Activated CD8-positive, alpha-beta T cell treated with anti-CD3 and anti-CD28 coated beads, Interleukin-2, amount 10 ng/mL, durations not matched to agents 7 days and 5 days (primary cell): ENCODE results near the gene DNAH9. TPM values are rescaled to one million over a fixed set of nuclear protein-coding genes. Genes with fewer than 3 reads are reported as not detected.

Experiments
- ATAC-seq: fragments of 150-1000 bp; cut with Tn5 transposase; one replicate; pipeline ENCODE4 v1.10.0; 2021; ENCODE audit warnings: moderate library complexity
- CTCF ChIA-PET: fragments of 350-600 bp; sonication (Branson Sonifier 250); formaldehyde crosslinking; loops from one replicate; lab custom pipeline; 2021; ENCODE audit warnings: antibody characterized with exemption; lab: Charles Lee
- POLR2A ChIA-PET: fragments of 350-600 bp; sonication (Branson Sonifier 250); formaldehyde crosslinking; loops from one replicate; lab custom pipeline; 2021; ENCODE audit warnings: antibody characterized with exemption; lab: Charles Lee
- DNase-seq: peaks from one replicate; pipeline ENCODE4 v3.0.0-alpha.2; 2020
- H3K27ac Mint-ChIP-seq: one replicate; pipeline ENCODE4 v1.8.0; 2021; ENCODE audit warnings: mild to moderate bottlenecking, mixed read lengths
- H3K27me3 Mint-ChIP-seq: one replicate; pipeline ENCODE4 v1.8.0; 2021; ENCODE audit warnings: low read depth, mixed read lengths
- H3K36me3 Mint-ChIP-seq: one replicate; pipeline ENCODE4 v1.8.0; 2021; ENCODE audit warnings: low read depth, mixed read lengths
- H3K4me1 Mint-ChIP-seq: one replicate; pipeline ENCODE4 v1.8.0; 2021; ENCODE audit warnings: low read depth, mixed read lengths
- H3K4me3 Mint-ChIP-seq: one replicate; pipeline ENCODE4 v1.8.0; 2021; ENCODE audit warnings: mild to moderate bottlenecking, mixed read lengths
- H3K9me3 Mint-ChIP-seq: one replicate; pipeline ENCODE4 v1.8.0; 2022; ENCODE audit warnings: mixed read lengths; ENCODE audit not compliant: insufficient read depth
- total RNA-seq, 2 experiments: library from RNA; stranded (reverse); gene quantifications; one replicate each; pipeline ENCODE4 v1.2.3, GENCODE V29; 2021

Gene DNAH9
- total RNA-seq, 2 experiments from 2014 or later, result not detected

- CTCF ChIA-PET, result no interaction called here
- Mint-ChIP-seq H3K4me3 (no peak overlapping the region), H3K4me1 (no peaks in the 10 kb centered on the region), H3K36me3 (no peaks in the 10 kb centered on the region), H3K27me3 (no peaks in the 10 kb centered on the region), H3K9me3 (no peaks in the 10 kb centered on the region), H3K27ac (no peak overlapping the region)
- ATAC-seq, result no peak
- POLR2A ChIA-PET, result no interaction called here
- DNase-seq, result no peak
Measured at GRCh38 chr17:11803231-11803969, 205.1 kb downstream of the DNAH9 start.

- Mint-ChIP-seq H3K9me3 (no peaks in the 10 kb centered on the region), H3K4me1 (no peaks in the 10 kb centered on the region), H3K36me3 (no peaks in the 10 kb centered on the region), H3K4me3 (no peak overlapping the region), H3K27ac (no peak overlapping the region), H3K27me3 (no peaks in the 10 kb centered on the region)
- ChIA-PET CTCF (interaction anchor here (0.7 kb wide), 1 partner anchor 17 kb away, joined by 5 read pairs; no protein-coding TSS in a partner anchor), POLR2A (no interaction called here)
- no peak for ATAC-seq
- no peak for DNase-seq
Measured at GRCh38 chr17:11805138-11805537, 206.9 kb downstream of the DNAH9 start.

DNA sequence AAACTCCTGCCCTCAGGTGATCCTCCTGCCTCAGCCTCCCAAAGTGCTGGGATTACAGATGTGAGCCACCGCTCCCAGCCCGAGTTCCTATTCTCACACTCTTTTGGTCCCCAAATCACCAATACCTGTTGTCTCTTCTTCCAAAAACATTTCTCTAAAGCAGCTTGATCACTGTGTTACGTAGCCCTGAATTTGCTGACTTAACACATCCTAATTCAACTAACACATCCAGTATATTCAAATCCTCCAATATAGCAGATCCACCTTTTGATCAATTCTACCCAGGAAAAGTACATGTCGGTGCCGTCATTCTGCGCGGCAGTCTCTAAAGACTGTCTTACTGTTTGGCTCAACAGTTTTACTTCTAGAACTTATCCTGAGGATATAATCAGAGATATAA, 207.7 kb downstream of the DNAH9 start:
- ChIA-PET POLR2A (no interaction called here), CTCF (no interaction called here)
- Mint-ChIP-seq H3K4me3 (no peak overlapping the region), H3K4me1 (no peaks in the 10 kb centered on the region), H3K27ac (no peak overlapping the region), H3K36me3 (no peaks in the 10 kb centered on the region), H3K9me3 (no peaks in the 10 kb centered on the region), H3K27me3 (no peaks in the 10 kb centered on the region)
- no peak for ATAC-seq
- no peak for DNase-seq

- Mint-ChIP-seq H3K4me3 (no peak overlapping the region), H3K9me3 (no peaks in the 10 kb centered on the region), H3K27me3 (no peaks in the 10 kb centered on the region), H3K36me3 (no peaks in the 10 kb centered on the region), H3K27ac (no peak overlapping the region), H3K4me1 (no peaks in the 10 kb centered on the region)
- ChIA-PET POLR2A (no interaction called here), CTCF (no interaction called here)
- DNase-seq (no peak), ATAC-seq (no peak)
Measured at GRCh38 chr17:11807606-11808005, 209.3 kb downstream of the DNAH9 start.

DNA sequence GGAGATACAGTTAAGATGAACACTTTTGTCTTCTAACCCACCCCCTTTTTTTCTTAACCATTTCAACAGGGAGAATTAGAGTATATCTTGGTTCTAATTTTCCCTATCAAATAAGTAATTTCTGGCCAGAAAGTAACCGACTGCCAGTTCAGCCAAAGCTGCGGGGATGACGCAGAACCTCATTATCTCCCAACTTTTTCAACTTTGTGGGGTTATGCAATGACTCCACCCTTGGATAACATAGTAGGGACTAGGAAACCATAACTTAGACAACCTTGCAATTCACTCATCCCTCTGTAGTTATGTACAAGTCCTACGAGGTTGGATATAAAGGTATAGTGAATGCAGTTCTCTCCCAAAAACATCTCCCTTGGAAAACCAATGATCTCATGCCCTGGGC, 215.0 kb downstream of the DNAH9 start:
- Mint-ChIP-seq H3K36me3 (no peaks in the 10 kb centered on the region), H3K9me3 (no peaks in the 10 kb centered on the region), H3K4me1 (no peaks in the 10 kb centered on the region), H3K4me3 (no peak overlapping the region), H3K27ac (no peak overlapping the region), H3K27me3 (no peaks in the 10 kb centered on the region)
- POLR2A ChIA-PET, result no interaction called here
- DNase-seq (no peak), ATAC-seq (no peak)
- CTCF ChIA-PET, result no interaction called here

DNA sequence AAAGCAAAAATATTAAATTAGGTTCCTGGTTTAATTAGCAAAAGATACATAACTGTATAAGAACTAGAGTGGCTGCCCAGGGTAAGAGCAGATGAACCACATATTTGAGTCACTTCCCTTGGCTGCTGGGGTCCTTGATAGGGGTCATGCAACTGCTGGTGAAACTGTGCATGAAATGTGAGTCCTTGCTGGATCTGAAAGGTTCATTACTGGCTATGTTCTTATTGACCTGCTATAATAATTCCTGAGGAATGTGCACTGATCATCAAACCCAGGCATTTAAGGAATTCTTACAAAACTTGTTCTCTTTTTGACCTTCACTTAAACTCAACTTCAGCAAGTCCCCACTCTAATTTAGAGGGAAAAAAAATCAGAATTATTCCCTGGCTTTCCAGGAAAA, 215.6 kb downstream of the DNAH9 start:
- ATAC-seq (no peak), DNase-seq (no peak)
- H3K9me3 Mint-ChIP-seq, result no peaks in the 10 kb centered on the region
- ChIA-PET POLR2A (no interaction called here), CTCF (no interaction called here)
- H3K4me1 Mint-ChIP-seq, result no peaks in the 10 kb centered on the region
- no peak overlapping the region for H3K4me3 Mint-ChIP-seq
- H3K36me3 Mint-ChIP-seq, result no peaks in the 10 kb centered on the region
- H3K27me3 Mint-ChIP-seq, result no peaks in the 10 kb centered on the region
- H3K27ac Mint-ChIP-seq, result no peak overlapping the region

DNA sequence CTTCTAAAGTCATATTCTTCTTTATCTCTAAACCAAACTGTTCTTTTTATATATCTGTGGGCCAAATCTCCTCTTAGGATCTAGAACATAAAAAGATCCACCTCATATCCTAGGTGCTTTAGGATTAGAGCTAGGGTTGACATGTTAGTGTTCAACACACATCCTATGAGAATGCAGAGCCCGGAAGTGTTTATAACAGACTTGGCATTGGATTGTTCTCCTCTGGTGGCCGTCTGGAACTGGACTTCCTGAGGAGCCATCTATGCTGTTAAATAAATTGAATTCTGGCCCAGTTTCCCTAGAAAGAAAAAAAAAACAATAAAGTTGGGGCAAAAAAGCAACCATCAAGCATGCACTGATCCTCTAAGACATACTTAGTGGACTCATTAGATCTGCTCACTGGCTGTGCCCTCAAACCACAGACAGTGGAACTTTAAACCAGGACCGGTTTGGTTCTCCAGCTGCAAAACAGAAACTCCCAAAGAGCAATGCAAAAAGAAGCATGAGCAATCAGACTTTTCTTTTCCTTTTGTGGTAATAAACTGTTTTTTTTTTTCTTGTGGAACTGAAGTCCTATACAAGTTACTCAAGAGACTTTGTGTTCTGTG, 216.5 kb downstream of the DNAH9 start:
- no peaks in the 10 kb centered on the region for H3K27me3 Mint-ChIP-seq
- no peaks in the 10 kb centered on the region for H3K4me1 Mint-ChIP-seq
- DNase-seq, result no peak
- ChIA-PET POLR2A (no interaction called here), CTCF (no interaction called here)
- no peak for ATAC-seq
- H3K9me3 Mint-ChIP-seq, result no peaks in the 10 kb centered on the region
- no peaks in the 10 kb centered on the region for H3K36me3 Mint-ChIP-seq
- no peak overlapping the region for H3K27ac Mint-ChIP-seq
- no peak overlapping the region for H3K4me3 Mint-ChIP-seq

DNA sequence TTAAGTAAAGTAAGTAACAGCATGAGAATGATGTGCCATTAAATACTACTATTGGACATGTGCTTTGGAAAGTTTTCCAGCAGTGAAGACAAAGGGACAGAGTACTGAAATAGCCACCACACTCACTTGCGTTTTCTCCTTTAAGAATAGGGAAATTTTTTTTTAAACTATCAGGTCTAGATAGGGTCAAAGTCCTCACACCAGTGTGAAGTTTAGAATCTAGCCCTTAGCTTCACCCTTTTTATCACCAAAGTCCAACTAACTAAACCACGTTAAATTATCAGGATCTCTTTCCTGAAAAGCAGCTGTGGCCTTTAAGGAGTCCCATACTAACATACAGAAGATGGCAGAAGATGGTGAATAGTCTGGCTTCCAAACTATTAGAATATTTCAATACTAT, 218.1 kb downstream of the DNAH9 start:
- Mint-ChIP-seq H3K9me3 (no peaks in the 10 kb centered on the region), H3K27me3 (no peaks in the 10 kb centered on the region), H3K4me1 (no peaks in the 10 kb centered on the region), H3K4me3 (no peak overlapping the region), H3K36me3 (no peaks in the 10 kb centered on the region), H3K27ac (no peak overlapping the region)
- CTCF ChIA-PET, result no interaction called here
- POLR2A ChIA-PET, result no interaction called here
- ATAC-seq (no peak), DNase-seq (no peak)

- no peaks in the 10 kb centered on the region for H3K36me3 Mint-ChIP-seq
- POLR2A ChIA-PET, result no interaction called here
- no peaks in the 10 kb centered on the region for H3K27me3 Mint-ChIP-seq
- H3K4me3 Mint-ChIP-seq, result no peak overlapping the region
- H3K27ac Mint-ChIP-seq, result no peak overlapping the region
- CTCF ChIA-PET, result no interaction called here
- no peaks in the 10 kb centered on the region for H3K9me3 Mint-ChIP-seq
- DNase-seq (no peak), ATAC-seq (no peak)
- H3K4me1 Mint-ChIP-seq, result no peaks in the 10 kb centered on the region
Measured at GRCh38 chr17:11823862-11824261, 225.6 kb downstream of the DNAH9 start.

DNA sequence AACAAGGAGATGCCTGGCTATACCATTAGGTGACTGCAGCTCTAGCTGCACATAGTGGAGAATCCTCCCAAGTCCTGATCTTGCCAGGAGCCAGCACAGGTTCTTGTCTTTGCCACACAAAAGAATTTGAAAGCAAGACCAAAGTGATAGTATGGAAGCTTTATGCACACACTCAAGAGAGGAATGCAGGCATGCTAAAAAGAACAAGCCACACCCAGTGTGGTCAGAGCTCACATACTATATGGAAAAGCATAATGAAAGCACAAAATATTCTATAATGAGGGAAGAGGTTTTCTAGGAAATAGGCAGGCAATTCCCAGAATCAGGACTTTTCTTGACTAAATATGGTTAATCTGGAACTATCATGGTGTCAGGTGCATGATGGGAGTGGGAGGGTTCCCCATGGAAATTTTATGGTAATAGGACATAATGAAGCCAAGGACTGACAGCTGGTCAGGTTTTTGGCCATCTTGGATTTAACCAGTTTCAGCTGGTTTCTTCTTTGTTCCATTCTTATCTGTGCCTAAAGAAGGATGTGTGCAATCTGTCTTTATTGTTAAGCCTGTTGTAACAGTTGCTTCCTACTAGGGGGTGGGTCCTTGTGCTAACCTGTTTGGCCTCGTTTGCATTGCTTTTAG, 227.4 kb downstream of the DNAH9 start:
- POLR2A ChIA-PET, result no interaction called here

DNA sequence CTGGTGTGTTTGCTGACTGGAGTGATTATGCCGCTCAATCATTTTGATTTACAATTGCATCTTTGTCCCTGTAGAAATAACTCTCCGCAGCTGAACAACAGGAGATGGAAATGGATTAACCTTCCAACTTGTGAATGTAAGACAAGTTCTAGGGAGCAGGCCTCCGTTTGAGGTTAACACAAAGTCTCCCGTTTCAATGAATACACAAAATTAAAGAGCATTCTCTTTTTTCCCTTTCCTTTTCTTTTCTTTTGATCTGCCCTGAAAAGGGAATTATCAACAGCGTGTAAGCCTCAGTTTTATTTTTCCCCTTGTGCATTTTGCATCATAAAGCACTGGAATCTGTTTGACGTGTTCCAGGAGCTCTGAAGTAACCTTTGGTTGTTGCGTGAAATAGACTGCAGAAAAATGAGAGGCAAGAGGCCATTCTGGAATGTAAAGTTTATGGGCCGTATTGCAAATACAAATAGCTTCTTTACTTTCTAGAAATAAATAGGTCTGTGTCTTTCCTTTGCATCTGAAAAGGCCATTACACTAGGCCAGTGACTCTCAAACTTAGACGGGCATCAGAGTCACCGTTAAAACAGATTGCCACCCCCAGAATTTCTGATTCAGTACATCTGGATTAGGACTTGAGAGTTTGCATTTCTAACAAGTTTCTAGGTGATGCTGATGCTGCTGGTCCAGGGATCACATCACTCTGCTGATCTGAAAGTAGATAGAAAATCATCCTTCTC, 234.3 kb downstream of the DNAH9 start:
- H3K9me3 Mint-ChIP-seq, result no peaks in the 10 kb centered on the region
- no peaks in the 10 kb centered on the region for H3K27me3 Mint-ChIP-seq
- H3K4me1 Mint-ChIP-seq, result no peaks in the 10 kb centered on the region
- ChIA-PET CTCF (no interaction called here), POLR2A (no interaction called here)
- DNase-seq, result no peak
- H3K27ac Mint-ChIP-seq, result no peak overlapping the region
- no peak for ATAC-seq
- no peaks in the 10 kb centered on the region for H3K36me3 Mint-ChIP-seq
- no peak overlapping the region for H3K4me3 Mint-ChIP-seq

More for the DNA sequence above, 227.4 kb downstream of the DNAH9 start:
- Mint-ChIP-seq H3K27ac (no peak overlapping the region), H3K27me3 (no peaks in the 10 kb centered on the region), H3K4me1 (no peaks in the 10 kb centered on the region), H3K9me3 (no peaks in the 10 kb centered on the region), H3K36me3 (no peaks in the 10 kb centered on the region), H3K4me3 (no peak overlapping the region)
- DNase-seq (no peak), ATAC-seq (no peak)
- CTCF ChIA-PET, result no interaction called here

- ATAC-seq (no peak), DNase-seq (no peak)
- CTCF ChIA-PET, result no interaction called here
- Mint-ChIP-seq H3K9me3 (no peaks in the 10 kb centered on the region), H3K27me3 (no peaks in the 10 kb centered on the region), H3K4me3 (no peak overlapping the region), H3K27ac (no peak overlapping the region), H3K36me3 (no peaks in the 10 kb centered on the region), H3K4me1 (no peaks in the 10 kb centered on the region)
- POLR2A ChIA-PET, result no interaction called here
Measured at GRCh38 chr17:11836508-11836907, 238.2 kb downstream of the DNAH9 start.
